Prostate gland (tissue), 2 donors: ENCODE results near the gene COL4A2. TPM values are rescaled to one million over a fixed set of nuclear protein-coding genes. Genes with fewer than 3 reads are reported as not detected.

ENCODE experiments used
- DNase-seq: peaks from one replicate; pipeline ENCODE4 v3.0.0-alpha.2; 2019; ENCODE audit warnings: low spot score
- H3K27ac ChIP-seq, 2 donors: fragments of 200-600 bp; sonication (generic); 2 replicates each; pipeline ENCODE4 v1.5.1; 2017 to 2019
- H3K27me3 ChIP-seq: fragments of 200-600 bp; sonication (generic); replicated peaks from 2 replicates; pipeline ENCODE4 v1.5.1; 2019; ENCODE audit not compliant: insufficient read depth
- H3K36me3 ChIP-seq, 2 donors: fragments of 200-600 bp; sonication (generic); 1 replicate in 1 of 2; 2 replicates in 1 of 2; pipeline versions ENCODE4 v1.5.1 to v1.8.1; 2017 to 2019
- H3K4me1 ChIP-seq: fragments of 200-600 bp; sonication (generic); replicated peaks from 2 replicates; pipeline ENCODE4 v1.5.1; 2019
- H3K4me3 ChIP-seq, 2 donors: fragments of 200-600 bp; sonication (generic); 2 replicates each; pipeline ENCODE4 v1.5.1; 2017 to 2019
- H3K9me3 ChIP-seq: fragments of 200-600 bp; sonication (generic); 2 replicates; pipeline ENCODE4 v1.5.1; 2017
- CTCF ChIP-seq, 4 experiments: fragments of 200-600 bp in 2 of 4; fragments of 450-650 bp in 2 of 4; sonication (generic) in 2 of 4; IDR thresholded peaks; 1 replicate in 3 of 4; 2 replicates in 1 of 4; pipeline ENCODE4 v1.5.1; 2016 to 2019; ENCODE audit warnings: antibody characterized with exemption in 4 of 4, mild to moderate bottlenecking in 2 of 4, moderate library complexity in 2 of 4
- POLR2A ChIP-seq: fragments of 450-650 bp; IDR thresholded peaks from one replicate; pipeline ENCODE4 v1.6.1; 2016; ENCODE audit warnings: antibody characterized with exemption, mild to moderate bottlenecking
- POLR2AphosphoS5 ChIP-seq: sonication (generic); formaldehyde crosslinking; IDR thresholded peaks from one replicate; pipeline ENCODE4 v1.6.1; 2017; ENCODE audit warnings: antibody characterized with exemption
- WGBS: methylation state at CpG from one replicate; pipeline ENCODE4 v1.1.5; 2018; 5-methylcytosine and 5-hydroxymethylcytosine counted together
- intact Hi-C: fragments of 100-400 bp; cut with DNase I; formaldehyde crosslinking; loops from one replicate; pipeline ENCODE4 v1.14.2; 2022
- total RNA-seq, 2 donors: library from RNA; depleted of rRNA; stranded (reverse); fragments of >200 nt; gene quantifications; one replicate each; pipeline ENCODE4 v1.1.0, GENCODE V29; 2016

Gene COL4A2
- total RNA-seq, 2 donors from 2014 or later: 82.8 to 193 TPM

- no peak overlapping the region for H3K4me3 ChIP-seq
- intact Hi-C loops: no loop called here
- DNase-seq: no peak
- H3K4me1 ChIP-seq: no peaks in the 10 kb centered on the region
- no peak for TF ChIP-seq CTCF (IDR thresholded peaks at IDR 0.05)
- TF ChIP-seq POLR2AphosphoS5: no peak
- no peak for TF ChIP-seq POLR2A
- H3K27me3 ChIP-seq: no peaks in the 10 kb centered on the region
- no peaks in the 10 kb centered on the region for H3K36me3 ChIP-seq
- WGBS: 65% methylated on average over 4 of the region's 4 CpGs
- peak overlapping the region; percentile 86 to 91 for H3K27ac ChIP-seq
- H3K9me3 ChIP-seq: no peaks in the 10 kb centered on the region
These were observed 2.8 kb upstream of the COL4A2 start for GRCh38 chr13:110304256-110304655.

- 46% methylated on average over 4 of the region's 4 CpGs for WGBS
- intact Hi-C loops: loop anchor here (5.0 kb wide), 2 partner anchors 92 to 107 kb away; no protein-coding TSS in a partner anchor
- no peaks in the 10 kb centered on the region for H3K36me3 ChIP-seq
- DNase-seq: no peak
- H3K27ac ChIP-seq: peak overlapping the region; percentile 86 to 91
- no peaks in the 10 kb centered on the region for H3K27me3 ChIP-seq
- TF ChIP-seq POLR2A (no peak), POLR2AphosphoS5 (no peak), CTCF (IDR thresholded peaks at IDR 0.05) (no peak)
- no peaks in the 10 kb centered on the region for H3K9me3 ChIP-seq
- H3K4me3 ChIP-seq: peak overlapping the region; percentile 49 to 51
- H3K4me1 ChIP-seq: no peaks in the 10 kb centered on the region
These were observed 2.1 kb upstream of the COL4A2 start for GRCh38 chr13:110305001-110305400.

- intact Hi-C loops: loop anchor here (5.0 kb wide), 2 partner anchors 92 to 107 kb away; no protein-coding TSS in a partner anchor
- Histone ChIP-seq H3K27ac (peak overlapping the region; percentile 86 to 91), H3K4me1 (no peaks in the 10 kb centered on the region), H3K9me3 (no peaks in the 10 kb centered on the region), H3K4me3 (peak overlapping the region; percentile 49 to 51), H3K36me3 (no peaks in the 10 kb centered on the region), H3K27me3 (no peaks in the 10 kb centered on the region)
- 47% methylated on average over 2 of the region's 2 CpGs for WGBS
- TF ChIP-seq POLR2A (no peak), CTCF (IDR thresholded peaks at IDR 0.05) (no peak), POLR2AphosphoS5 (no peak)
- no peak for DNase-seq
These were observed 1.5 kb upstream of the COL4A2 start for GRCh38 chr13:110305544-110305943.

- H3K4me1 ChIP-seq: no peaks in the 10 kb centered on the region
- H3K4me3 ChIP-seq: peak overlapping the region; percentile 49 to 51
- no peaks in the 10 kb centered on the region for H3K9me3 ChIP-seq
- no peaks in the 10 kb centered on the region for H3K36me3 ChIP-seq
- no peak for DNase-seq
- intact Hi-C loops: loop anchor here (5.0 kb wide), 2 partner anchors 91 to 106 kb away; no protein-coding TSS in a partner anchor
- TF ChIP-seq CTCF (IDR thresholded peaks at IDR 0.05) (no peak), POLR2A (no peak), POLR2AphosphoS5 (no peak)
- H3K27me3 ChIP-seq: no peaks in the 10 kb centered on the region
- 2% methylated on average over 6 of the region's 6 CpGs for WGBS
- H3K27ac ChIP-seq: peak overlapping the region; percentile 86 to 91
These were observed 1.1 kb upstream of the COL4A2 start for GRCh38 chr13:110305949-110306339.

GRCh38 chr13:110306340-110306959, 634 bp upstream of the COL4A2 start:
- WGBS: 2% methylated on average over 27 of the region's 53 CpGs
- intact Hi-C loops: loop anchor here (5.0 kb wide), 2 partner anchors 91 to 106 kb away; no protein-coding TSS in a partner anchor
- TF ChIP-seq CTCF (IDR thresholded peaks at IDR 0.05): no peak
- no peak for TF ChIP-seq POLR2AphosphoS5
- TF ChIP-seq POLR2A: no peak
- Histone ChIP-seq H3K36me3 (no peaks in the 10 kb centered on the region), H3K9me3 (no peaks in the 10 kb centered on the region), H3K4me1 (no peaks in the 10 kb centered on the region), H3K4me3 (peak overlapping the region; percentile 49 to 51), H3K27me3 (no peaks in the 10 kb centered on the region), H3K27ac (peak overlapping the region; percentile 86 to 91)
- no peak for DNase-seq
